ENCODE measurements around the gene MPV17L. TPM values are rescaled to one million over a fixed set of nuclear protein-coding genes. Genes with fewer than 3 reads are reported as not detected.

MPV17L gene
- total RNA-seq, 8 experiments from 2014 or later = 1.1 to 10.3 (median 4.0) TPM

DNA sequence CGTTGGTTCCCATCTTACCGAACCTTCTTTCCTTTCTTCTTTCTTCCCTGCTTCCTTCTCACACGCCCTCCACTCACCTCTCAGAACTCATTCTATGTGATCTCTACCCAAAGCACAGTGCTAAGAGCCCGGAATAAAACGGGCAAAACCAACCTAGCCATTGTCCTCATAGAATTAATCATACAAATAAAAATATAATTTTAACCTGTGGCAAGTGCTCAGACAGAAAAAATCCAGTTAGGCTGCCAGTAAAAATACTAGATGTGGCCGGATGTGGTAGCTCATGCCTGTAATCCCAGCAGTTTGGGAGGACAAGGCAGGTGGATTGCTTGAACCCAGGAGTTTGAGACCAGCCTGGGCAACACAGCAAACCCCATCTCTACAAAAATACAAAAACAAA, 65.8 kb downstream of the MPV17L start:
- Histone ChIP-seq H3K4me3 (no peak overlapping the region), H3K4me1 (replicated peaks in 1 of 2) (no peaks in the 10 kb centered on the region), H3K27ac (no peak overlapping the region)
- in situ Hi-C loops (cut with MboI; ENCODE audit: low pct_unique_long_range_greater_than_20kb in 2 of 9, low sequenced_read_pairs in 9 of 9, unreplicated experiment in 9 of 9) = no loop called here
- ATAC-seq (replicated peaks in 6 of 8) = no peak
- WGBS, 10 experiments = 60 to 100% (median 92%) methylated on average over 1 to 6 of the region's 6 CpGs; no CpG with 5 or more reads in 1 of the 10 experiments

Other genes with a start within 250 kb of the MPV17L start
- 10 to 100 TPM in 1 of 8 experiments, 1 to 10 TPM in 5, under 1 TPM in 2; 0.81 to 14.2 (median 5.6) TPM for gene NPIPA5, start 17.5 kb upstream of the MPV17L start, total RNA-seq
- 100 to 1,000 TPM in 1 of 8 experiments, 10 to 100 TPM in 7; 11.3 to 125 (median 56.1) TPM for gene BMERB1, start 38.8 kb downstream of the MPV17L start, total RNA-seq
- gene MARF1, start 247.4 kb downstream of the MPV17L start, total RNA-seq = 10 to 100 TPM; 14.4 to 49.9 (median 23.2) TPM